GM12878 (cell line): ENCODE results near the gene SNX8. TPM values are rescaled to one million over a fixed set of nuclear protein-coding genes. Genes with fewer than 3 reads are reported as not detected.
A peak's percentile ranks its signal among the peaks of the same experiment; 100 is the strongest.
"Not testable (repeated sequence)": the region's sequence is repeated elsewhere in the genome, so short reads cannot be mapped to it uniquely, and the experiment has no call there.

Experiments used
- ATAC-seq: fragments of 200-7000 bp; cut with Tn5 transposase; 3 replicates; pipeline ENCODE4 v1.9.1; 2020; ENCODE audit warnings: mild to moderate bottlenecking, moderate library complexity
- BruUV-seq: library from RNA; stranded (reverse); fragments of 400-500 nt; replicated peaks from 2 replicates; lab custom pipeline; 2021; lab: Mats Ljungman, UMichigan
- CTCF ChIA-PET: fragments of 300-600 bp; sonication (Branson Sonifier 250); formaldehyde crosslinking; extraction: SDS; loops from one replicate; lab custom pipeline; 2021; ENCODE audit warnings: inconsistent platforms; lab: Yijun Ruan, JAX
- POLR2A ChIA-PET: fragments of 350-600 bp; formaldehyde crosslinking; extraction: SDS; loops from one replicate; lab custom pipeline; 2021; ENCODE audit warnings: inconsistent platforms; lab: Charles Lee
- RAD21 ChIA-PET: fragments of 300-600 bp; sonication (Branson Sonifier 250); formaldehyde crosslinking; loops from one replicate; lab custom pipeline; 2023; ENCODE audit warnings: antibody characterized with exemption; ENCODE audit not compliant: unreplicated experiment; lab: Charles Lee
- SMC1A ChIA-PET: fragments of 300-600 bp; sonication (Branson Sonifier 250); formaldehyde crosslinking; loops from one replicate; lab custom pipeline; 2023; ENCODE audit not compliant: unreplicated experiment, uncharacterized antibody; lab: Charles Lee
- DNase-seq: peaks from one replicate; pipeline ENCODE4 v3.0.0-alpha.2; 2011; ENCODE audit warnings: low read depth, low spot score
- FAIRE-seq: peaks from 3 replicates; lab custom pipeline; 2011; peaks lifted over from hg19 to GRCh38; lab: Jason Lieb, UNC
- H2AFZ ChIP-seq: 2 replicates; pipeline ENCODE4 v1.6.0; 2011; ENCODE audit warnings: low read depth, low read length, control low read depth; ENCODE audit not compliant: control insufficient read depth
- H3K27ac ChIP-seq: 2 replicates; pipeline ENCODE4 v1.5.1; 2011; ENCODE audit warnings: control low read depth; ENCODE audit not compliant: control insufficient read depth, insufficient read depth
- H3K27me3 ChIP-seq, 2 experiments: replicated peaks in 1 of 2; 2 replicates each; pipeline versions ENCODE4 v1.6.0 to v1.6.1; 2011; ENCODE audit warnings: low read length in 1 of 2; ENCODE audit not compliant: control insufficient read depth in 2 of 2, insufficient read depth in 2 of 2
- H3K36me3 ChIP-seq, 2 experiments: 2 replicates each; pipeline ENCODE4 v1.5.1; 2011; ENCODE audit warnings: low read length in 1 of 2; ENCODE audit not compliant: control insufficient read depth in 2 of 2, insufficient read depth in 2 of 2
- H3K4me1 ChIP-seq: 2 replicates; pipeline ENCODE4 v1.6.1; 2011; ENCODE audit warnings: mild to moderate bottlenecking, low read length, moderate library complexity, mixed read lengths; ENCODE audit not compliant: control insufficient read depth, insufficient read depth
- H3K4me2 ChIP-seq: 2 replicates; pipeline ENCODE4 v1.6.0; 2011; ENCODE audit warnings: control low read depth; ENCODE audit not compliant: control insufficient read depth, insufficient read depth
- H3K4me3 ChIP-seq: fragments of 200-600 bp; sonication (generic); 2 replicates; pipeline ENCODE4 v1.5.1; 2016
- H3K79me2 ChIP-seq: 2 replicates; pipeline ENCODE4 v1.6.0; 2011; ENCODE audit warnings: low read length; ENCODE audit not compliant: control insufficient read depth, insufficient read depth
- H3K9ac ChIP-seq: 2 replicates; pipeline ENCODE4 v1.8.0; 2011; ENCODE audit warnings: low read length, control low read depth, mixed read lengths; ENCODE audit not compliant: control insufficient read depth, insufficient read depth
- H3K9me3 ChIP-seq: replicated peaks from 3 replicates; pipeline ENCODE4 v1.5.1; 2011; ENCODE audit warnings: mild to moderate bottlenecking, low read length; ENCODE audit not compliant: control insufficient read depth, insufficient read depth
- H4K20me1 ChIP-seq: 2 replicates; pipeline ENCODE4 v1.6.0; 2011; ENCODE audit not compliant: control insufficient read depth, insufficient read depth
- GATAD2B ChIP-seq: fragments of 450-650 bp; conservative IDR thresholded peaks from 2 replicates; pipeline ENCODE4 v1.6.1; 2017; ENCODE audit warnings: low read depth, mild to moderate bottlenecking, moderate library complexity
- KLF5 ChIP-seq: fragments of 450-650 bp; IDR thresholded peaks from 2 replicates; pipeline ENCODE4 v1.6.1; 2014; ENCODE audit warnings: mild to moderate bottlenecking; ENCODE audit not compliant: partially characterized antibody
- NFXL1 ChIP-seq: fragments of 450-650 bp; IDR thresholded peaks from 2 replicates; pipeline ENCODE4 v1.6.1; 2017; ENCODE audit warnings: antibody characterized with exemption, mild to moderate bottlenecking, borderline replicate concordance
- PRDM15 ChIP-seq: fragments of 450-650 bp; formaldehyde crosslinking; IDR thresholded peaks from 2 replicates; pipeline ENCODE4 v1.4.0; 2020; ENCODE audit warnings: mild to moderate bottlenecking, moderate library complexity
- RBBP5 ChIP-seq: fragments of 200-600 bp; sonication (generic); conservative IDR thresholded peaks from 2 replicates; pipeline ENCODE4 v1.6.1; 2016
- SMARCA5 ChIP-seq: fragments of 450-650 bp; IDR thresholded peaks from 2 replicates; pipeline ENCODE4 v1.6.1; 2017; ENCODE audit warnings: mild to moderate bottlenecking
- TARDBP ChIP-seq: IDR thresholded peaks from 2 replicates; pipeline ENCODE4 v1.6.1; 2016; ENCODE audit warnings: borderline replicate concordance
- TBL1XR1 ChIP-seq: IDR thresholded peaks from 2 replicates; pipeline ENCODE4 v1.6.1; 2012; ENCODE audit warnings: low read depth, low read length, improper control_type of control experiment
- TCF3 ChIP-seq: IDR thresholded peaks from 2 replicates; pipeline ENCODE4 v1.6.1; 2012; ENCODE audit warnings: low read depth, mild to moderate bottlenecking, low read length, borderline replicate concordance; ENCODE audit not compliant: insufficient read depth
- WGBS: methylation state at CpG from one replicate; pipeline ENCODE4 v1.1.6; 2016; ENCODE audit warnings: low lambda C conversion rate; ENCODE audit not compliant: insufficient replicate concordance, insufficient coverage; ENCODE audit errors: missing lambda C conversion rate; 5-methylcytosine and 5-hydroxymethylcytosine counted together
- in situ Hi-C: fragments of 300-500 bp; cut with MboI; formaldehyde crosslinking; loops from 9 replicates; pipeline ENCODE4 v1.14.3; 2018; ENCODE audit warnings: mixed read lengths
- intact Hi-C: fragments of 100-400 bp; cut with micrococcal nuclease; formaldehyde crosslinking; loops from one replicate; pipeline ENCODE4 v1.14.2; 2022; ENCODE audit not compliant: unreplicated experiment
- polyA plus RNA-seq, 11 experiments: library from polyadenylated mRNA; depleted of rRNA in 4 of 11; unstranded in 6 of 11; stranded (reverse) in 5 of 11; fragments of >200 nt; fragmentation: Nextera tagmentation in 4 of 11; fragmentation: Illumina TruSeq in 1 of 11; extraction: Ambion mirVana in 4 of 11; extraction: Trizol in 1 of 11; gene quantifications; 1 replicate in 1 of 11; 2 replicates in 10 of 11; pipeline versions ENCODE4 v1.2.1 to v1.2.3, GENCODE V29; 2011 to 2016; ENCODE audit warnings: inconsistent platforms in 2 of 11, missing spikeins in 2 of 11, low read depth in 1 of 11
- total RNA-seq, 4 experiments: library from RNA; depleted of rRNA in 3 of 4; stranded (reverse); fragments of >200 nt in 3 of 4; fragmentation: Illumina TruSeq in 1 of 4; extraction: Trizol in 1 of 4; gene quantifications; 2 replicates each; pipeline versions ENCODE4 v1.2.1 to v1.2.3, GENCODE V29; 2013 to 2021

SNX8 gene
- total and polyA plus RNA-seq, 10 of the 15 experiments (the other 5 are each of a cell fraction or from before 2014, with no cell fraction given) = 6.4 to 210 (median 97.6) TPM

- not testable (repeated sequence) for FAIRE-seq
- H3K27ac ChIP-seq = peak overlapping the region; percentile 46; the same call in 1 of the 2 replicates
Observed at GRCh38 chr7:2347351-2348063, 33.3 kb upstream of the SNX8 start.

GRCh38 chr7:2336626-2337299 is 22.5 kb upstream of the SNX8 start:
- Histone ChIP-seq H3K4me1 (no peaks in the 10 kb centered on the region), H3K9me3 (no peaks in the 10 kb centered on the region), H3K79me2 (no peaks in the 10 kb centered on the region), H3K27ac (no peak overlapping the region), H3K4me3 (no peak overlapping the region), H3K9ac (no peak overlapping the region), H3K36me3 (no peaks in the 10 kb centered on the region), H3K4me2 (no peak overlapping the region), H3K27me3 (no peaks in the 10 kb centered on the region), H2AFZ (no peak overlapping the region), H4K20me1 (no peaks in the 10 kb centered on the region)
- ChIA-PET CTCF (interaction anchor here (1.2 to 1.6 kb wide), 2 partner anchors 8 to 11 kb away, joined by 3 to 7 read pairs; no protein-coding TSS in a partner anchor), POLR2A (interaction anchor here (1.3 kb wide), 1 partner anchor 18 kb away, joined by 5 read pairs; no protein-coding TSS in a partner anchor), SMC1A (interaction anchor here (1.1 kb wide), 1 partner anchor 26 kb away, joined by 3 read pairs; no protein-coding TSS in a partner anchor), RAD21 (interaction anchor here (1.1 kb wide), 1 partner anchor 11 kb away, joined by 4 read pairs; no protein-coding TSS in a partner anchor)
- FAIRE-seq (no peak), ATAC-seq (no peak), DNase-seq (no peak)
- in situ Hi-C loops (no loop called here), intact Hi-C loops (no loop called here)
- 95% methylated on average over 20 of the region's 20 CpGs for WGBS
- BruUV-seq = no TSS peak
- TF ChIP-seq KLF5 (no peak), TARDBP (no peak), TCF3 (no peak), GATAD2B (no peak), RBBP5 (no peak), PRDM15 (CRISPR knock-in tag) (no peak), NFXL1 (no peak), TBL1XR1 (no peak)

More at GRCh38 chr7:2347351-2348063, 33.3 kb upstream of the SNX8 start:
- intact Hi-C loops = loop anchor here (1.0 to 2.0 kb wide), 4 partner anchors 101 to 768 kb away; no protein-coding TSS in a partner anchor
- not testable (repeated sequence) for H3K4me1 ChIP-seq, BruUV-seq, H4K20me1 ChIP-seq
- CTCF ChIA-PET = interaction anchor here (0.6 to 3.7 kb wide), 38 partner anchors 7 to 777 kb away, joined by 3 to 45 read pairs (median 5); partner anchors contain the start of genes MAD1L1, MRM2 and NUDT1
- 0 out of 2 replicates have a peak, but pooled peaks have one; percentile 38 for TF ChIP-seq SMARCA5
- TF ChIP-seq, all 136 proteins: peak for 1; not testable (repeated sequence) for 135
- POLR2A ChIA-PET = interaction anchor here (0.7 to 1.6 kb wide), 5 partner anchors 10 to 594 kb away, joined by 3 to 5 read pairs (median 4); partner anchors contain the start of gene MAD1L1
- H3K4me3 ChIP-seq, DNase-seq, H3K27me3 ChIP-seq, H3K79me2 ChIP-seq, H3K9me3 ChIP-seq, H3K36me3 ChIP-seq: not testable (repeated sequence)
- in situ Hi-C loops = loop anchor here (5.0 kb wide), 1 partner anchor 100 kb away; no protein-coding TSS in a partner anchor
- Histone ChIP-seq H3K9ac (peak overlapping the region; percentile 35; the same call in 1 of the 2 replicates), H3K4me2 (peak overlapping the region; percentile 77; the same call in 1 of the 2 replicates), H2AFZ (peak overlapping the region; percentile 84)
- SMC1A ChIA-PET = interaction anchor here (0.6 to 3.7 kb wide), 21 partner anchors 9 to 779 kb away, joined by 3 to 27 read pairs (median 5); partner anchors contain the start of genes MAD1L1, MRM2 and NUDT1
- RAD21 ChIA-PET = interaction anchor here (0.6 to 2.7 kb wide), 29 partner anchors 10 to 777 kb away, joined by 3 to 23 read pairs (median 4); partner anchors contain the start of genes MRM2 and NUDT1
- WGBS = 78% methylated on average over 14 of the region's 15 CpGs
- ATAC-seq = peak; percentile 64
